Hepatocyte (in vitro differentiated cells): ENCODE results near the gene PAFAH1B1.

Experiments
- EZH2 ChIP-seq: fragments of 200-600 bp; sonication (generic); IDR thresholded peaks from 2 replicates; pipeline ENCODE4 v1.6.1; 2016; ENCODE audit warnings: antibody characterized with exemption, mild to moderate bottlenecking, borderline replicate concordance
- TF ChIP-seq, protein P1 (sequence below): fragments of 200-600 bp; sonication (generic); IDR thresholded peaks from 2 replicates; pipeline ENCODE4 v1.5.1; 2016; ENCODE audit warnings: antibody characterized with exemption, mild to moderate bottlenecking; ENCODE audit not compliant: poor library complexity

DNA sequence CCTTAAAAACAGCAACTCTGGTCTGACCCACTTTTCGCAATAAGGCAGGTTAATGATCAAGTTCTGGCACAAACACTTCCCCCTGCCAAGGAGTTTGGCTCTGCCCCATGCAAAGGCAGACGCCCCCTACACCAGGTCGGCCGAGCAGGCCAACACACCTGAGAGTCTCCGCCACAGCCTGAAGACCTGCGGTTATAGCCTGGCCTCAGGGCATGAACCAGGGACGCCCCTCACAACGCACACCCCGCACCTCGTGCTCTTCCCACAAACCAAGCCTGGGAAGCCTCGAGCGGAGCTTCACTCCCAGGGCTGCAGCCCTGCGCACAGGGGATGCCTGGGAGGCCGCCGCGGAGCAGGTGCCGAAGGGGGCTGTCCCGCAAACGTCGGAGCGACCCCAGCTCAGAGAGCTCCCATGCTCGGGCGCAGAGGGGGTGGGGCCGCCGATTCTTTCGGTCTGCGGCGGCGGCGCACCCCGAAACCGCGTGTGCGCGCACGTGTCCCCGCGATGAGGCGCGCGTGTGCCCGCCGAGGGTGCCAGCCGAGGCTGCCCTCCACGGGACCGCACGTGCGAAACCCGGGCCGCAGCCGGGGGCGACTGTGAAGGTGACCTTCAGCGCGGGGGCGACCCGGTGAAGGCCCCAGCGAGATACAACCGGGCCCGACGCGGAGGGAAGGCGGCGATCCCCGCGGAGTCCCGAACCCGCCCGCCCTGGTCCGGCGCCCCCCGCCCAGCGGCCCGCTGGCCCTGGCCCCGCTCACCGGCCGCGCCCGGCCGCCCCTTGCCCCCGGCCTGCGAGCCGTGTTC, 117.6 kb downstream of the PAFAH1B1 start:
- TF ChIP-seq, protein P1, sequence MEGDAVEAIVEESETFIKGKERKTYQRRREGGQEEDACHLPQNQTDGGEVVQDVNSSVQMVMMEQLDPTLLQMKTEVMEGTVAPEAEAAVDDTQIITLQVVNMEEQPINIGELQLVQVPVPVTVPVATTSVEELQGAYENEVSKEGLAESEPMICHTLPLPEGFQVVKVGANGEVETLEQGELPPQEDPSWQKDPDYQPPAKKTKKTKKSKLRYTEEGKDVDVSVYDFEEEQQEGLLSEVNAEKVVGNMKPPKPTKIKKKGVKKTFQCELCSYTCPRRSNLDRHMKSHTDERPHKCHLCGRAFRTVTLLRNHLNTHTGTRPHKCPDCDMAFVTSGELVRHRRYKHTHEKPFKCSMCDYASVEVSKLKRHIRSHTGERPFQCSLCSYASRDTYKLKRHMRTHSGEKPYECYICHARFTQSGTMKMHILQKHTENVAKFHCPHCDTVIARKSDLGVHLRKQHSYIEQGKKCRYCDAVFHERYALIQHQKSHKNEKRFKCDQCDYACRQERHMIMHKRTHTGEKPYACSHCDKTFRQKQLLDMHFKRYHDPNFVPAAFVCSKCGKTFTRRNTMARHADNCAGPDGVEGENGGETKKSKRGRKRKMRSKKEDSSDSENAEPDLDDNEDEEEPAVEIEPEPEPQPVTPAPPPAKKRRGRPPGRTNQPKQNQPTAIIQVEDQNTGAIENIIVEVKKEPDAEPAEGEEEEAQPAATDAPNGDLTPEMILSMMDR, result no peak
- TF ChIP-seq EZH2, result no peak
